H1 (cell line): Measurements from ENCODE around the gene GANAB. TPM values are rescaled to one million over a fixed set of nuclear protein-coding genes. Genes with fewer than 3 reads are reported as not detected.
A peak's percentile ranks its signal among the peaks of the same experiment; 100 is the strongest.

Experiments used
- CTCF ChIA-PET: fragments of 300-600 bp; sonication (Branson Sonifier 250); formaldehyde crosslinking; loops from one replicate; lab custom pipeline; 2021; ENCODE audit not compliant: partially characterized antibody; lab: Charles Lee
- POLR2A ChIA-PET: fragments of 300-600 bp; sonication (Branson Sonifier 250); formaldehyde crosslinking; loops from one replicate; lab custom pipeline; 2021; ENCODE audit warnings: inconsistent platforms; ENCODE audit not compliant: partially characterized antibody; lab: Charles Lee
- DNase-seq, 2 experiments: peaks; one replicate each; pipeline versions ENCODE4 v3.0.0 to v3.0.0-alpha.2; 2010 to 2022; ENCODE audit warnings: low spot score in 2 of 2, low read depth in 1 of 2, mixed read lengths in 1 of 2
- FAIRE-seq: peaks from 2 replicates; lab custom pipeline; 2011; peaks lifted over from hg19 to GRCh38; lab: Jason Lieb, UNC
- H2AFZ ChIP-seq: 2 replicates; pipeline ENCODE4 v1.8.1; 2012; ENCODE audit warnings: low read length, inconsistent platforms
- H2AK5ac ChIP-seq: 2 replicates; pipeline ENCODE4 v1.6.1; 2013; ENCODE audit warnings: low read depth, low read length
- H2BK120ac ChIP-seq: replicated peaks from 2 replicates; pipeline ENCODE3; 2013; ENCODE audit warnings: low read depth, low read length, inconsistent platforms
- H2BK12ac ChIP-seq: 2 replicates; pipeline ENCODE4 v1.6.1; 2013; ENCODE audit warnings: low read depth, low read length
- H2BK15ac ChIP-seq: 2 replicates; pipeline ENCODE4 v1.6.1; 2013; ENCODE audit warnings: low read length
- H2BK20ac ChIP-seq: 2 replicates; pipeline ENCODE4 v1.6.1; 2013; ENCODE audit warnings: low read length
- H2BK5ac ChIP-seq: 2 replicates; pipeline ENCODE4 v1.6.1; 2013; ENCODE audit warnings: low read depth, low read length
- H3K14ac ChIP-seq: 2 replicates; pipeline ENCODE4 v1.6.1; 2013; ENCODE audit warnings: inconsistent platforms; ENCODE audit not compliant: insufficient read length
- H3K18ac ChIP-seq: 2 replicates; pipeline ENCODE4 v1.6.1; 2013; ENCODE audit warnings: low read length; ENCODE audit errors: extremely low read depth
- H3K23ac ChIP-seq: 2 replicates; pipeline ENCODE4 v1.6.1; 2013; ENCODE audit warnings: inconsistent platforms; ENCODE audit not compliant: insufficient read length
- H3K23me2 ChIP-seq: 2 replicates; pipeline ENCODE4 v1.6.1; 2013; ENCODE audit warnings: low read depth, low read length
- H3K27ac ChIP-seq: 2 replicates; pipeline ENCODE4 v1.6.1; 2011; ENCODE audit warnings: low read depth, low read length, inconsistent platforms
- H3K27me3 ChIP-seq, 4 experiments: replicated peaks in 1 of 4; 1 replicate in 1 of 4; 2 replicates in 3 of 4; pipeline versions ENCODE4 v1.6.1 to v1.8.1; 2011 to 2013; ENCODE audit warnings: low read length in 3 of 4, mild to moderate bottlenecking in 3 of 4, inconsistent platforms in 2 of 4, mixed read lengths in 2 of 4, moderate library complexity in 1 of 4; ENCODE audit not compliant: control insufficient read depth in 3 of 4, insufficient read depth in 3 of 4; ENCODE audit errors: extremely low read depth in 1 of 4
- H3K36me3 ChIP-seq, 4 experiments: 2 replicates each; pipeline versions ENCODE4 v1.6.1 to v1.8.1; 2011 to 2013; ENCODE audit warnings: mild to moderate bottlenecking in 4 of 4, low read length in 3 of 4, moderate library complexity in 2 of 4, control low read depth in 1 of 4, inconsistent platforms in 1 of 4; ENCODE audit not compliant: insufficient read depth in 4 of 4, control insufficient read depth in 2 of 4
- H3K4ac ChIP-seq: replicated peaks from 2 replicates; pipeline ENCODE3; 2013; ENCODE audit warnings: low read length, low read depth, mixed read lengths, inconsistent platforms; ENCODE audit not compliant: insufficient read length
- H3K4me1 ChIP-seq, 4 experiments: replicated peaks in 1 of 4; 1 replicate in 1 of 4; 2 replicates in 3 of 4; pipeline versions ENCODE4 v1.6.1 to v1.8.1; 2011 to 2013; ENCODE audit warnings: low read length in 3 of 4, inconsistent platforms in 2 of 4, mixed read lengths in 1 of 4; ENCODE audit not compliant: insufficient read depth in 4 of 4, control insufficient read depth in 3 of 4
- H3K4me2 ChIP-seq, 2 experiments: 2 replicates each; pipeline versions ENCODE4 v1.6.1 to v1.8.1; 2011 to 2013; ENCODE audit warnings: low read depth in 2 of 2, low read length in 2 of 2, control low read depth in 1 of 2, inconsistent platforms in 1 of 2, mild to moderate bottlenecking in 1 of 2; ENCODE audit not compliant: insufficient read depth in 1 of 2
- H3K4me3 ChIP-seq, 4 experiments: fragments of 200-600, 300-600 bp in 1 of 4; sonication (generic), shearing (Covaris generic), sonication (Bioruptor Twin) in 1 of 4; 2 replicates each; pipeline versions ENCODE4 v1.5.1 to v1.8.1; 2011 to 2016; ENCODE audit warnings: low read length in 4 of 4, low read depth in 3 of 4, control low read depth in 2 of 4, inconsistent platforms in 2 of 4, mild to moderate bottlenecking in 2 of 4, mixed read lengths in 1 of 4, moderate library complexity in 1 of 4; ENCODE audit not compliant: insufficient read depth in 2 of 4; ENCODE audit errors: extremely low read depth in 1 of 4
- H3K56ac ChIP-seq: replicated peaks from 2 replicates; pipeline ENCODE3; 2013; ENCODE audit warnings: low read depth, mild to moderate bottlenecking, mixed read lengths, low read length, inconsistent platforms; ENCODE audit not compliant: insufficient read length
- H3K79me1 ChIP-seq: 2 replicates; pipeline ENCODE4 v1.6.1; 2013; ENCODE audit warnings: low read depth, low read length, control low read depth
- H3K79me2 ChIP-seq, 2 experiments: 2 replicates each; pipeline versions ENCODE4 v1.6.1 to v1.8.1; 2012 to 2013; ENCODE audit warnings: low read length in 2 of 2, mild to moderate bottlenecking in 2 of 2, inconsistent platforms in 1 of 2; ENCODE audit not compliant: insufficient read depth in 2 of 2, control insufficient read depth in 1 of 2
- H3K9ac ChIP-seq, 4 experiments: replicated peaks in 1 of 4; 1 replicate in 1 of 4; 2 replicates in 3 of 4; pipeline versions ENCODE4 v1.6.1 to v1.8.1; 2011 to 2013; ENCODE audit warnings: low read depth in 3 of 4, low read length in 3 of 4, control low read depth in 2 of 4, mild to moderate bottlenecking in 2 of 4, moderate library complexity in 2 of 4, inconsistent platforms in 1 of 4; ENCODE audit errors: extremely low read depth in 1 of 4
- H3K9me3 ChIP-seq, 2 experiments: 2 replicates each; pipeline versions ENCODE4 v1.6.1 to v1.8.1; 2012 to 2013; ENCODE audit warnings: mild to moderate bottlenecking in 2 of 2, moderate library complexity in 2 of 2, control low read depth in 1 of 2, inconsistent platforms in 1 of 2, low read depth in 1 of 2, low read length in 1 of 2, mixed read lengths in 1 of 2; ENCODE audit not compliant: insufficient read depth in 2 of 2
- H4K20me1 ChIP-seq, 2 experiments: replicated peaks in 1 of 2; 2 replicates each; pipeline versions ENCODE3 to v1.8.1; 2011 to 2013; ENCODE audit warnings: inconsistent platforms in 2 of 2, low read length in 2 of 2, mild to moderate bottlenecking in 1 of 2; ENCODE audit not compliant: insufficient read depth in 2 of 2, control insufficient read depth in 1 of 2
- H4K5ac ChIP-seq: 2 replicates; pipeline ENCODE4 v1.6.1; 2013; ENCODE audit warnings: low read length, low read depth, mixed read lengths, inconsistent platforms; ENCODE audit not compliant: insufficient read length
- H4K8ac ChIP-seq: 2 replicates; pipeline ENCODE4 v1.8.0; 2013; ENCODE audit warnings: mild to moderate bottlenecking, moderate library complexity, low read length, inconsistent platforms; ENCODE audit not compliant: insufficient read depth; ENCODE audit errors: extremely low read depth
- H4K91ac ChIP-seq: replicated peaks from 2 replicates; pipeline ENCODE3; 2013; ENCODE audit warnings: low read length, mixed read lengths, inconsistent platforms; ENCODE audit not compliant: insufficient read length
- TCF12 ChIP-seq: IDR thresholded peaks from 2 replicates; pipeline ENCODE4 v1.6.1; 2011; ENCODE audit warnings: low read depth, mild to moderate bottlenecking, low read length
- WGBS, 2 experiments: shearing (Covaris generic) in 1 of 2; methylation state at CpG; one replicate each; pipeline versions ENCODE4 v1.1.6 to v1.1.7; 2013 to 2015; ENCODE audit warnings: low lambda C conversion rate in 2 of 2, mixed read lengths in 2 of 2, inconsistent platforms in 1 of 2, low coverage in 1 of 2, missing lambda C conversion rate in 1 of 2; ENCODE audit not compliant: insufficient replicate concordance in 2 of 2, insufficient coverage in 1 of 2, insufficient read length in 1 of 2; ENCODE audit errors: extremely low coverage in 1 of 2, missing lambda C conversion rate in 1 of 2; 5-methylcytosine and 5-hydroxymethylcytosine counted together
- polyA plus RNA-seq, 7 experiments: library from polyadenylated mRNA; depleted of rRNA in 3 of 7; stranded (reverse) in 5 of 7; unstranded in 2 of 7; fragments of >200 nt in 5 of 7; fragments of 200-250 nt in 2 of 7; gene quantifications; 1 replicate in 5 of 7; 2 replicates in 1 of 7; 4 replicates in 1 of 7; pipeline versions ENCODE4 v1.2.1 to v1.2.3, GENCODE V29; 2011 to 2013; ENCODE audit warnings: missing spikeins in 2 of 7, mixed read lengths in 2 of 7
- total RNA-seq: library from RNA; stranded (reverse); fragmentation: NEBNext Ultra II Directional; extraction: Animal tissue kit (Norgen Biotek cat#: 25700); gene quantifications from 2 replicates; pipeline ENCODE4 v1.2.1, GENCODE V29; 2021
- TF ChIP-seq, protein P1 (sequence below), 3 experiments: IDR thresholded peaks; 1 replicate in 2 of 3; 2 replicates in 1 of 3; pipeline versions ENCODE4 v1.5.1 to v1.6.1; 2011; ENCODE audit warnings: low read length in 3 of 3, mild to moderate bottlenecking in 3 of 3, inconsistent platforms in 2 of 3, low read depth in 1 of 3, moderate library complexity in 1 of 3; ENCODE audit not compliant: insufficient read depth in 1 of 3; ENCODE audit errors: control extremely low read depth in 1 of 3

GANAB gene
- total and polyA plus RNA-seq, 2 of the 8 experiments (the other 6 are each of a cell fraction or from before 2014, with no cell fraction given) = 289 to 330 TPM

GRCh38 chr11:62588966-62589637 is 57.3 kb downstream of the GANAB start:
- H2BK120ac ChIP-seq = no peak overlapping the region
- peaks cover 0 to 3% (median under 1%) of the 10 kb centered on the region in 4 experiments; a peak in 5 of 7 replicates for H3K4me1 ChIP-seq
- peaks cover 4% of the 10 kb centered on the region; the same call in 1 of the 2 replicates for H3K79me1 ChIP-seq
- no peak overlapping the region for H3K4me2 ChIP-seq
- H2BK5ac ChIP-seq = no peak overlapping the region
- no peak overlapping the region for H2AK5ac ChIP-seq
- H3K14ac ChIP-seq = no peak overlapping the region
- no peak overlapping the region; a peak in 1 of 7 replicates for H3K9ac ChIP-seq
- no peak overlapping the region for H3K56ac ChIP-seq
- DNase-seq = no peak
- H3K23ac ChIP-seq = no peak overlapping the region
- no peak for FAIRE-seq
- H2BK15ac ChIP-seq = no peak overlapping the region
- H2AFZ ChIP-seq = no peak overlapping the region
- peaks cover 6% of the 10 kb centered on the region for H3K23me2 ChIP-seq
- H2BK20ac ChIP-seq = no peak overlapping the region
- peaks cover 0 to 31% (median 5%) of the 10 kb centered on the region in 4 experiments; a peak in 6 of 8 replicates for H3K36me3 ChIP-seq
- peaks cover 0 to 18% of the 10 kb centered on the region in 2 experiments; a peak in 2 of 4 replicates for H3K79me2 ChIP-seq
- ChIA-PET POLR2A (interaction anchor here (0.5 to 9.7 kb wide), 4 partner anchors 10 to 76 kb away, joined by 3 to 167 read pairs (median 4); partner anchors contain the start of genes C11orf98, CSKMT, EEF1G and MTA2), CTCF (interaction anchor here (0.6 to 2.5 kb wide), 17 partner anchors 12 to 260 kb away, joined by 3 to 15 read pairs (median 4); partner anchors contain the start of genes B3GAT3, C11orf98, CSKMT and INTS5)
- no peak overlapping the region for H3K18ac ChIP-seq
- WGBS, 2 experiments = 80% methylated on average over 18 of the region's 18 CpGs; no CpG with 5 or more reads in 1 of the 2 experiments
- H3K27me3 ChIP-seq = no peaks in the 10 kb centered on the region
- no peaks in the 10 kb centered on the region for H3K9me3 ChIP-seq
- TF ChIP-seq, protein P1, sequence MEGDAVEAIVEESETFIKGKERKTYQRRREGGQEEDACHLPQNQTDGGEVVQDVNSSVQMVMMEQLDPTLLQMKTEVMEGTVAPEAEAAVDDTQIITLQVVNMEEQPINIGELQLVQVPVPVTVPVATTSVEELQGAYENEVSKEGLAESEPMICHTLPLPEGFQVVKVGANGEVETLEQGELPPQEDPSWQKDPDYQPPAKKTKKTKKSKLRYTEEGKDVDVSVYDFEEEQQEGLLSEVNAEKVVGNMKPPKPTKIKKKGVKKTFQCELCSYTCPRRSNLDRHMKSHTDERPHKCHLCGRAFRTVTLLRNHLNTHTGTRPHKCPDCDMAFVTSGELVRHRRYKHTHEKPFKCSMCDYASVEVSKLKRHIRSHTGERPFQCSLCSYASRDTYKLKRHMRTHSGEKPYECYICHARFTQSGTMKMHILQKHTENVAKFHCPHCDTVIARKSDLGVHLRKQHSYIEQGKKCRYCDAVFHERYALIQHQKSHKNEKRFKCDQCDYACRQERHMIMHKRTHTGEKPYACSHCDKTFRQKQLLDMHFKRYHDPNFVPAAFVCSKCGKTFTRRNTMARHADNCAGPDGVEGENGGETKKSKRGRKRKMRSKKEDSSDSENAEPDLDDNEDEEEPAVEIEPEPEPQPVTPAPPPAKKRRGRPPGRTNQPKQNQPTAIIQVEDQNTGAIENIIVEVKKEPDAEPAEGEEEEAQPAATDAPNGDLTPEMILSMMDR (IDR thresholded peaks at IDR 0.05; ENCODE audit: control extremely low read depth in 1 of 3, insufficient read depth in 1 of 3, low read depth in 1 of 3, low read length in 3 of 3) = peak in 2 of 3 experiments; percentile 16 to 45; a peak in 3 of 4 replicates
- no peak for TF ChIP-seq TCF12
- H4K20me1 ChIP-seq = peaks cover 0 to 2% of the 10 kb centered on the region in 2 experiments
- no peak overlapping the region for H3K27ac ChIP-seq
- no peak overlapping the region for H4K8ac ChIP-seq
- no peak overlapping the region for H3K4me3 ChIP-seq
- no peak overlapping the region for H4K91ac ChIP-seq
- no peak overlapping the region for H2BK12ac ChIP-seq
- no peak overlapping the region for H4K5ac ChIP-seq
- no peak overlapping the region for H3K4ac ChIP-seq
